ENCODE data around the gene SEZ6L. TPM values are rescaled to one million over a fixed set of nuclear protein-coding genes. Genes with fewer than 3 reads are reported as not detected.

SEZ6L gene
- 4.7 TPM for polyA plus RNA-seq (2012; ENCODE audit: insufficient read depth, insufficient read length, low read depth)

GRCh38 chr22:26169315-26170111 lies at the start of gene SEZ6L:
TSS of gene SEZ6L (plus strand) at chr22:26169462. CDS start at chr22:26169670, 208 bp downstream.
- H3K4me1 ChIP-seq, result peaks cover 3% of the 10 kb centered on the region
- peak; percentile 84 for DNase-seq
- H3K36me3 ChIP-seq, result no peaks in the 10 kb centered on the region
- H3K27me3 ChIP-seq, result peaks cover 8% of the 10 kb centered on the region
- H3K9me3 ChIP-seq, result no peaks in the 10 kb centered on the region
- no peak for TF ChIP-seq CTCF (IDR thresholded peaks at IDR 0.05; ENCODE audit: low read depth, low read length)
- H3K4me3 ChIP-seq (ENCODE audit: low read depth, low read length), result peak within 1 kb of the TSS; percentile 72

DNA sequence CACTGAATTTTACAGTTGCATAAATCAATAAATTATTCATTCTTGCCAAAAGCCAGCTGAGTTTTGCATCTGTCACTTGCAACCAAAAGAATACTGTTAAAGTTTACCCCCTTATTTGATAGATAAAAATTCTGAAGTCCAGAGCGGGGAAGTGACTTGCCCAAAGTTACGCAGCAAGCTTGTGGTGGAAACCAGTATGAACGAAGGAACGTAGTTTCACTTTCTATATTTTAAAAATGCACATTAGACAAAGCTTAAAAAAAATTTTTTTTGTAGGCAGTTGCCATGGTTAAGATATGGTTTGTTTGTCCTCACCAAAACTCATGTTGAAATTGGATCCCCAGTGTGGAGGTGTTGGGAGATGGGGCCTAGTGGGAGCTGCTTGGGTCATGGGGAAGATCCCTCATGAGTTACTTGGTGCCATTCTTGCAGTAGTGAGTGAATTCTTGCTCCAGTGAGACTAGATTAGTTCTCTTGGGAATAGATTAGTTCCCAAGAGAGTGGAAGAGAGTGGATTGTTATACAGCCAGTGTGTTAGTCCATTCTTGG lies 46.3 kb upstream of the SEZ6L start:
- Histone ChIP-seq H3K4me1 (no peaks in the 10 kb centered on the region), H3K9me3 (no peaks in the 10 kb centered on the region), H3K27me3 (peaks cover 3% of the 10 kb centered on the region; the same call in 1 of the 2 replicates), H3K4me3 (ENCODE audit: low read depth, low read length) (no peak overlapping the region), H3K36me3 (no peaks in the 10 kb centered on the region)
- DNase-seq, result no peak
- TF ChIP-seq CTCF (IDR thresholded peaks at IDR 0.05; ENCODE audit: low read depth, low read length), result no peak

DNA sequence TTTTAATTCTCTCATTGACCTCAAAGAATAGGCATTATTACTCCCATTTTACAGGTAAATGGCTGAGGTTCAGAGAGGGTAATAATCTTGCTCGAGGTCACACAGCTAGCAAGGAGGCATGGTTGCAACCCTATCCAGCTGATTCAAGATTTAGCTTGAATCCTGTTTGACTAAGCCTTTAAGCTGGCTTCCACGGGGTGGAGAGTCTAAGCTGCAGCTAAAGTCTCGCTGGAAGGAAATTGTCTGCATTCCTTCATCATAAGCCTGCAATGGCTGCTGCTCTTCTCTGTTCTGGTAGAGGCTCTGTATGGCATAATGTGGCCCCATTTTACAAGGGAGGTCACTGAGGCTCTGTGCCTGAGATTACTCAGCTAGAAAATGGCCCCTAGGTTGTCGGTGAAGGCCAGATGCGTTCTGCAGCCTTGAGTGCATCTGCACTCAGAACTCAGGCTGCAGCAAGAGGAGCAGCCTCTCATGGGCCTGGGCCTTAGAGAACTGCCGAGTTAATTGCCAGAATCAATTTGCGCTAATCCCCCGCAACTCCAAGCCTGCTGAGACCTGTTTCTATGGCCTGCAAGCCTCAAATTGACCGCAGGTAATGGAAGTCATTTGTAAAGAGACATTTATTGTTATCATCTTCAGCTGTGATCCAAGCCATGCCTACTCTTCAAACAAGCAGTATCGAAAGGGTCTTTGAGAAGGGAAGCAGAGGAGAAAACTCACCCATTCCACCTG lies 44.1 kb upstream of the SEZ6L start:
- Histone ChIP-seq H3K9me3 (no peaks in the 10 kb centered on the region), H3K36me3 (no peaks in the 10 kb centered on the region), H3K27me3 (peaks cover 3% of the 10 kb centered on the region; the same call in 1 of the 2 replicates), H3K4me1 (no peaks in the 10 kb centered on the region), H3K4me3 (ENCODE audit: low read depth, low read length) (no peak overlapping the region)
- no peak for TF ChIP-seq CTCF (IDR thresholded peaks at IDR 0.05; ENCODE audit: low read depth, low read length)
- DNase-seq, result no peak

GRCh38 chr22:26127126-26127525 lies 42.1 kb upstream of the SEZ6L start:
- no peak for TF ChIP-seq CTCF (IDR thresholded peaks at IDR 0.05; ENCODE audit: low read depth, low read length)
- Histone ChIP-seq H3K4me3 (ENCODE audit: low read depth, low read length) (no peak overlapping the region), H3K27me3 (peaks cover 8% of the 10 kb centered on the region; the same call in 1 of the 2 replicates), H3K4me1 (no peaks in the 10 kb centered on the region), H3K9me3 (no peaks in the 10 kb centered on the region), H3K36me3 (no peaks in the 10 kb centered on the region)
- DNase-seq, result no peak

- Histone ChIP-seq H3K27me3 (peaks cover 8% of the 10 kb centered on the region; the same call in 1 of the 2 replicates), H3K36me3 (no peaks in the 10 kb centered on the region), H3K4me3 (ENCODE audit: low read depth, low read length) (no peak overlapping the region), H3K9me3 (no peaks in the 10 kb centered on the region), H3K4me1 (no peaks in the 10 kb centered on the region)
- no peak for TF ChIP-seq CTCF (IDR thresholded peaks at IDR 0.05; ENCODE audit: low read depth, low read length)
- no peak for DNase-seq
These were observed 41.7 kb upstream of the SEZ6L start for GRCh38 chr22:26127556-26127955.

All from BE2C (cell line).